Vagina (tissue), 2 donors: Measurements from ENCODE around the gene AOX1. TPM values are rescaled to one million over a fixed set of nuclear protein-coding genes. Genes with fewer than 3 reads are reported as not detected.

ENCODE experiments used
- DNase-seq, 2 donors: peaks; one replicate each; pipeline ENCODE4 v3.0.0-alpha.2; 2017; ENCODE audit errors: extremely low spot score in 2 of 2
- H3K27ac ChIP-seq: fragments of 200-600 bp; sonication (generic); one replicate; pipeline ENCODE4 v1.5.1; 2019
- H3K27me3 ChIP-seq: fragments of 200-600 bp; sonication (generic); one replicate; pipeline ENCODE4 v1.5.1; 2019
- H3K36me3 ChIP-seq, 2 donors: fragments of 200-600 bp; sonication (generic); one replicate each; pipeline ENCODE4 v1.5.1; 2017 to 2019
- H3K4me1 ChIP-seq: fragments of 200-600 bp; sonication (generic); one replicate; pipeline ENCODE4 v1.5.1; 2019
- H3K4me3 ChIP-seq, 2 donors: fragments of 200-600 bp; sonication (generic); 1 replicate in 1 of 2; 2 replicates in 1 of 2; pipeline ENCODE4 v1.5.1; 2016 to 2019
- H3K9me3 ChIP-seq: fragments of 200-600 bp; sonication (generic); one replicate; pipeline ENCODE4 v1.5.1; 2019
- POLR2A ChIP-seq, 2 donors: fragments of 450-650 bp; IDR thresholded peaks; one replicate each; pipeline ENCODE4 v1.6.1; 2017; ENCODE audit warnings: antibody characterized with exemption in 2 of 2, mild to moderate bottlenecking in 2 of 2, moderate library complexity in 2 of 2
- POLR2AphosphoS5 ChIP-seq, 2 donors: sonication (generic); formaldehyde crosslinking; IDR thresholded peaks; one replicate each; pipeline ENCODE4 v1.9.0; 2017; ENCODE audit warnings: antibody characterized with exemption in 2 of 2, mild to moderate bottlenecking in 2 of 2, low read depth in 1 of 2; ENCODE audit not compliant: insufficient read depth in 1 of 2
- intact Hi-C: fragments of 100-400 bp; cut with DNase I; formaldehyde crosslinking; loops from one replicate; pipeline ENCODE4 v1.15.1; 2023
- total RNA-seq: library from RNA; depleted of rRNA; stranded (reverse); fragments of >200 nt; gene quantifications from one replicate; pipeline ENCODE4 v1.2.3, GENCODE V29; 2016
- TF ChIP-seq, protein P1 (sequence below), 3 experiments: fragments of 450-650 bp in 2 of 3; fragments of 200-600 bp in 1 of 3; sonication (generic) in 1 of 3; IDR thresholded peaks; one replicate each; pipeline ENCODE4 v1.5.1; 2017 to 2019; ENCODE audit warnings: antibody characterized with exemption in 3 of 3, mild to moderate bottlenecking in 2 of 3, moderate library complexity in 2 of 3

Gene AOX1
- total RNA-seq, 1 donor from 2014 or later, result 84.5 TPM

DNA sequence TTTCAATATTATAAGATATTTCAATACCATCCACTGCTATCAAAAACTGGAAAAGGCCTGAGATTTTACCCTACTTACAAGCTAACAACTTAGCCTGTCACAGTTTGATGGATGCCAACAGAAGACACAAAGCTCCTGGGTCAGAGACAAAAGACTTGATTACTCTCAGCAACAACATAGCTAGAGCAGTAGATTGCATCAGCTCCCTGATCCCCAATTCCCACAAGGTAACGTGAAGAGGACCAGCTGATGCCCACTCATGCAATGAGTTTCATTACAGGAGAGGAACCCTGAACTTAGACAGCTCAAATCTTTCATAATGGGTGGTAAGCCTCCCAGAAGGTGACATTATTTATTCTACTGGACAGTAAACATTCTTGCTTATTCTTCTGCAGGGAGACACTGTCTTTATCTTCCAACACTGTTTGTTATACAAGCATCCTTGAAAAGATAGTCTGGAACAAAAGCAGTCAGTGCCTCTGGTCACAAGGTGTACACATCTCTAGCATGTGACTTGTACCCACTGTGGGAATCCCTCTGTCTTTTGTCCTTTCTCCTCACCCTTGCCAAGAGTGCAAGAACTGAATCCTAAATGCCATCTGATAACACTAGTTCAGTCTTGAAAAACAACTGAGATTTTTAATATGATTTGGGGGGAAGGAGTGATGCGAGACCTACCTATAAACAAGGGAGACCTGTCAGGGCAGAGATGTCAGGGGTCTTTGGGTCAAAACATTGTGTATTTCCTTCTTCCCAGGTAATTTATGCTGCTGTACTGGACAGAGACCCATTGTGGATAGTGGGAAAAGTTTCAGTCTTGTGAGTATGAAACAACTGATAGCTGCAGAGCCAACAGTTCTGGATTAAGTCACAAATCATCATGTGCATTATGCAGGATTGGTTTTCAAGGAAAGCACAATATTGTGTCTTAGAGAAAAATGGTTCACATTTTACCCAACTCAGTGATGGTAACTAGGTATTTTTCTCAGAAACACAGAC, 102.4 kb downstream of the AOX1 start:
- Histone ChIP-seq H3K27me3 (no peaks in the 10 kb centered on the region), H3K36me3 (no peaks in the 10 kb centered on the region), H3K9me3 (no peaks in the 10 kb centered on the region), H3K4me3 (no peak overlapping the region), H3K27ac (no peak overlapping the region), H3K4me1 (no peaks in the 10 kb centered on the region)
- intact Hi-C loops, result no loop called here
- TF ChIP-seq POLR2A (IDR thresholded peaks at IDR 0.05), result no peak
- no peak for TF ChIP-seq POLR2AphosphoS5 (IDR thresholded peaks at IDR 0.05; ENCODE audit: insufficient read depth in 1 of 2, low read depth in 1 of 2)
- TF ChIP-seq, protein P1, sequence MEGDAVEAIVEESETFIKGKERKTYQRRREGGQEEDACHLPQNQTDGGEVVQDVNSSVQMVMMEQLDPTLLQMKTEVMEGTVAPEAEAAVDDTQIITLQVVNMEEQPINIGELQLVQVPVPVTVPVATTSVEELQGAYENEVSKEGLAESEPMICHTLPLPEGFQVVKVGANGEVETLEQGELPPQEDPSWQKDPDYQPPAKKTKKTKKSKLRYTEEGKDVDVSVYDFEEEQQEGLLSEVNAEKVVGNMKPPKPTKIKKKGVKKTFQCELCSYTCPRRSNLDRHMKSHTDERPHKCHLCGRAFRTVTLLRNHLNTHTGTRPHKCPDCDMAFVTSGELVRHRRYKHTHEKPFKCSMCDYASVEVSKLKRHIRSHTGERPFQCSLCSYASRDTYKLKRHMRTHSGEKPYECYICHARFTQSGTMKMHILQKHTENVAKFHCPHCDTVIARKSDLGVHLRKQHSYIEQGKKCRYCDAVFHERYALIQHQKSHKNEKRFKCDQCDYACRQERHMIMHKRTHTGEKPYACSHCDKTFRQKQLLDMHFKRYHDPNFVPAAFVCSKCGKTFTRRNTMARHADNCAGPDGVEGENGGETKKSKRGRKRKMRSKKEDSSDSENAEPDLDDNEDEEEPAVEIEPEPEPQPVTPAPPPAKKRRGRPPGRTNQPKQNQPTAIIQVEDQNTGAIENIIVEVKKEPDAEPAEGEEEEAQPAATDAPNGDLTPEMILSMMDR (IDR thresholded peaks at IDR 0.05), result no peak
- no peak for DNase-seq

- no peaks in the 10 kb centered on the region for H3K9me3 ChIP-seq
- no peak for DNase-seq
- H3K27me3 ChIP-seq, result no peaks in the 10 kb centered on the region
Measured at GRCh38 chr2:200689115-200689514, 103.3 kb downstream of the AOX1 start.

DNA sequence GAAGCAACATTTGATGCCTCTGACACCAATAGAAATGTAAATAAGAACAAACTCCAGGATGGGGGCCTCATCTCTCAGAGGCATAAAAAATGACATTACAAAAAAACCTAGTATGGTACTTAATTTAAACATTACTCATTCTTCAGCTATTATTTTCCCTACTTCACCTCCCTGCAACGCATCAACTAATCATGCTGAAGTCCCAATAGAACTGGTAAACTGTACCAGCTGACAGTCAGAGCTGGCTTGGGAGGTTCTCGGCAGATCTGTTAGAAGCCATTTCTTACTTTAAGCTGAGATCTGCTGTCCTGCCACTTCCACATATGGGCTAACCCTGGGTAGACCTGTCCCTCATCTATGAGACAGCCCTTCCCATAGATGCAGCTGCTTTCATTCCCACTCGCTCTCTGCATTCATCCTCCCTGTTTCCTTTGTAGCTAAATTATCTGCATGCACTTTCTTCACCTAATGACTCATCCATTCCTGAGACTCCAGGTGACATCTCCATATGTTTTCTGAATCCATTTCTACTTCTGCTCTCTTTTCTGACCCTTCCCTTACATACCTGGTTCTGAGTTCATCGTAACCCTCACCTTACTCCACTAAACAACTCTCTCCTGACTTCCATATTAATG, 108.1 kb downstream of the AOX1 start:
- H3K27me3 ChIP-seq, result no peaks in the 10 kb centered on the region
- TF ChIP-seq, protein P1 (IDR thresholded peaks at IDR 0.05), result no peak
- no peak for TF ChIP-seq POLR2A (IDR thresholded peaks at IDR 0.05)
- no peak for TF ChIP-seq POLR2AphosphoS5 (IDR thresholded peaks at IDR 0.05; ENCODE audit: insufficient read depth in 1 of 2, low read depth in 1 of 2)
- intact Hi-C loops, result no loop called here

More at GRCh38 chr2:200689115-200689514, 103.3 kb downstream of the AOX1 start:
- H3K4me3 ChIP-seq, result no peak overlapping the region
- H3K4me1 ChIP-seq, result no peaks in the 10 kb centered on the region
- no peak overlapping the region for H3K27ac ChIP-seq
- intact Hi-C loops, result no loop called here
- TF ChIP-seq POLR2A (IDR thresholded peaks at IDR 0.05) (no peak), POLR2AphosphoS5 (IDR thresholded peaks at IDR 0.05; ENCODE audit: insufficient read depth in 1 of 2, low read depth in 1 of 2) (no peak)
- TF ChIP-seq, protein P1 (IDR thresholded peaks at IDR 0.05), result no peak
- no peaks in the 10 kb centered on the region for H3K36me3 ChIP-seq

GRCh38 chr2:200695191-200695590, 109.4 kb downstream of the AOX1 start:
- Histone ChIP-seq H3K4me1 (no peaks in the 10 kb centered on the region), H3K36me3 (no peaks in the 10 kb centered on the region), H3K4me3 (no peak overlapping the region), H3K27ac (no peak overlapping the region), H3K27me3 (no peaks in the 10 kb centered on the region), H3K9me3 (no peaks in the 10 kb centered on the region)
- intact Hi-C loops, result no loop called here
- TF ChIP-seq POLR2A (IDR thresholded peaks at IDR 0.05), result no peak
- no peak for TF ChIP-seq POLR2AphosphoS5 (IDR thresholded peaks at IDR 0.05; ENCODE audit: insufficient read depth in 1 of 2, low read depth in 1 of 2)
- TF ChIP-seq, protein P1 (IDR thresholded peaks at IDR 0.05), result no peak
- DNase-seq, result no peak

More for the DNA sequence above, 108.1 kb downstream of the AOX1 start:
- Histone ChIP-seq H3K36me3 (no peaks in the 10 kb centered on the region), H3K4me1 (no peaks in the 10 kb centered on the region), H3K27ac (no peak overlapping the region), H3K9me3 (no peaks in the 10 kb centered on the region), H3K4me3 (no peak overlapping the region)
- DNase-seq, result no peak
